Esophagus muscularis mucosa (tissue), 3 donors: ENCODE results near the gene HIC1.

ENCODE experiments used
- POLR2A ChIP-seq: fragments of 450-650 bp; IDR thresholded peaks from one replicate; pipeline ENCODE4 v1.6.1; 2017; ENCODE audit warnings: antibody characterized with exemption, moderate library complexity, mild to moderate bottlenecking, low read depth
- POLR2AphosphoS5 ChIP-seq, 2 donors: sonication (generic); formaldehyde crosslinking; IDR thresholded peaks; one replicate each; pipeline ENCODE4 v1.6.1; 2017; ENCODE audit warnings: antibody characterized with exemption in 2 of 2
- TF ChIP-seq, protein P1 (sequence below), 3 experiments: fragments of 200-600 bp in 2 of 3; fragments of 450-650 bp in 1 of 3; sonication (generic) in 2 of 3; IDR thresholded peaks; one replicate each; pipeline ENCODE4 v1.5.1; 2017 to 2019; ENCODE audit warnings: antibody characterized with exemption in 3 of 3, mild to moderate bottlenecking in 2 of 3, moderate library complexity in 1 of 3

DNA sequence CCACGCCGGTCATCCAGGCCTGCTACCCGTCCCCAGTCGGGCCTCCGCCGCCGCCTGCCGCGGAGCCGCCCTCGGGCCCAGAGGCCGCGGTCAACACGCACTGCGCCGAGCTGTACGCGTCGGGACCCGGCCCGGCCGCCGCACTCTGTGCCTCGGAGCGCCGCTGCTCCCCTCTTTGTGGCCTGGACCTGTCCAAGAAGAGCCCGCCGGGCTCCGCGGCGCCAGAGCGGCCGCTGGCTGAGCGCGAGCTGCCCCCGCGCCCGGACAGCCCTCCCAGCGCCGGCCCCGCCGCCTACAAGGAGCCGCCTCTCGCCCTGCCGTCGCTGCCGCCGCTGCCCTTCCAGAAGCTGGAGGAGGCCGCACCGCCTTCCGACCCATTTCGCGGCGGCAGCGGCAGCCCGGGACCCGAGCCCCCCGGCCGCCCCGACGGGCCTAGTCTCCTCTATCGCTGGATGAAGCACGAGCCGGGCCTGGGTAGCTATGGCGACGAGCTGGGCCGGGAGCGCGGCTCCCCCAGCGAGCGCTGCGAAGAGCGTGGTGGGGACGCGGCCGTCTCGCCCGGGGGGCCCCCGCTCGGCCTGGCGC lies 2.4 kb downstream of the HIC1 start:
- TF ChIP-seq, protein P1, sequence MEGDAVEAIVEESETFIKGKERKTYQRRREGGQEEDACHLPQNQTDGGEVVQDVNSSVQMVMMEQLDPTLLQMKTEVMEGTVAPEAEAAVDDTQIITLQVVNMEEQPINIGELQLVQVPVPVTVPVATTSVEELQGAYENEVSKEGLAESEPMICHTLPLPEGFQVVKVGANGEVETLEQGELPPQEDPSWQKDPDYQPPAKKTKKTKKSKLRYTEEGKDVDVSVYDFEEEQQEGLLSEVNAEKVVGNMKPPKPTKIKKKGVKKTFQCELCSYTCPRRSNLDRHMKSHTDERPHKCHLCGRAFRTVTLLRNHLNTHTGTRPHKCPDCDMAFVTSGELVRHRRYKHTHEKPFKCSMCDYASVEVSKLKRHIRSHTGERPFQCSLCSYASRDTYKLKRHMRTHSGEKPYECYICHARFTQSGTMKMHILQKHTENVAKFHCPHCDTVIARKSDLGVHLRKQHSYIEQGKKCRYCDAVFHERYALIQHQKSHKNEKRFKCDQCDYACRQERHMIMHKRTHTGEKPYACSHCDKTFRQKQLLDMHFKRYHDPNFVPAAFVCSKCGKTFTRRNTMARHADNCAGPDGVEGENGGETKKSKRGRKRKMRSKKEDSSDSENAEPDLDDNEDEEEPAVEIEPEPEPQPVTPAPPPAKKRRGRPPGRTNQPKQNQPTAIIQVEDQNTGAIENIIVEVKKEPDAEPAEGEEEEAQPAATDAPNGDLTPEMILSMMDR (IDR thresholded peaks at IDR 0.05) = no peak
- TF ChIP-seq POLR2AphosphoS5 (IDR thresholded peaks at IDR 0.05) (no peak), POLR2A (no peak)
